Measurements from ENCODE around the gene KAZALD1.

DNA sequence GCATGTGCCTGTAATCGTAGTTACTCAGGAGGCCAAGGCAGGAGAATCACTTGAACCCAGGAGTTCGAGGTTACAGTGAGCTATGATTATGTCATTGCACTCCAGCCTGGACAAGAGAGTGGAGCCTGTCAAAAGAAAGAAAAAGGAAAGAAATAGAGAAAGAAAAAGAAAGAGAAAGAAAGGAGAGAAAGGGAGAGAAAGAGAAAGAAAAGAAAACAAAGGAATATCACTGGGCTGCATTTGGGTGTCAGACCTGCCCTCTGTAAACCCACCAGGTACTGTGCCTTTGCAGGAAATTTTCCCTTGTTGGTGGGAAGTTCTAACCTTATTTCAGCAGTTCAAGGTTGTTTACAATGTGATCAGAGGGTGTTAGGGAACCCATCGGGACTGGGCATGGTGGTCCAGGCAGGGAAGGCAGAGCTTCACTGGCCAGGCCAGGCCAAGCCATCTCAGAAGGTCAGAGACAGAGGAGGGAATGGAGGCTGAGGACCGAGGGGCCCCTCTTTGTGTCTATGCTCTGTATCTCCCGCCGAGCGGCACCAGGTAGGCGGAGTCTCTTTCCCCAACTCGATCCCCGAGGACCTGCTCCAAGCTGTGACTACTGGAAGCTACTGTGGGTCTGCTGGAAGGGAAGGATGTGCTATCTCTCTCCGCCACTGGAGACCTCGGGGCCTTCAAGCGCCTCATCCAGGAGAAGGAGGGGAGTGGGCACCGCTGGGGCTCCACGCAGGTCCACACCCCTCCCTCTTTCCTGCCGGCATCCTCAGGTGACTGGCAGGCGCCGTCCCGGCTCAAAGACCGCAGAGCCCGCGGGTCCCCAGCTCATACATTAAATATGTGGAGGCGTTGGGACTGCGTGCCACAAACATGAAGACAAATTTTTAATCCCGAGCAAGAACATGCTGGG is 15.2 kb upstream of the KAZALD1 start:
- no peak for TF ChIP-seq EZH2 (IDR thresholded peaks at IDR 0.05; ENCODE audit: borderline replicate concordance, insufficient read depth, low read length, poor library complexity, severe bottlenecking)
- TF ChIP-seq CTCF (IDR thresholded peaks at IDR 0.05; ENCODE audit: poor library complexity, severe bottlenecking): no peak
- TF ChIP-seq TAF1 (IDR thresholded peaks at IDR 0.05; ENCODE audit: low read depth): no peak
- no peak for TF ChIP-seq REST (IDR thresholded peaks at IDR 0.05; ENCODE audit: borderline replicate concordance)
- TF ChIP-seq RAD21 (conservative IDR thresholded peaks at IDR 0.05): no peak
- no peak for TF ChIP-seq POLR2AphosphoS5 (IDR thresholded peaks at IDR 0.05)
- no peak for TF ChIP-seq MXI1 (conservative IDR thresholded peaks at IDR 0.05; ENCODE audit: poor library complexity, severe bottlenecking)
